ENCODE data around the gene OR2L3.

Gene OR2L3, protein sequence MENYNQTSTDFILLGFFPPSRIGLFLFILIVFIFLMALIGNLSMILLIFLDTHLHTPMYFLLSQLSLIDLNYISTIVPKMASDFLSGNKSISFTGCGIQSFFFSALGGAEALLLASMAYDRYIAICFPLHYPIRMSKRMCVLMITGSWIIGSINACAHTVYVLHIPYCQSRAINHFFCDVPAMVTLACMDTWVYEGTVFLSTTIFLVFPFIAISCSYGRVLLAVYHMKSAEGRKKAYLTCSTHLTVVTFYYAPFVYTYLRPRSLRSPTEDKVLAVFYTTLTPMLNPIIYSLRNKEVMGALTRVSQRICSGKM

GRCh38 chr1:248046536-248046935 lies at the start of gene OR2L3:
Gene OR2L3 (plus strand): TSS chr1:248046836. CDS start chr1:248060682, 13,846 bp downstream.
- DNase-seq (ENCODE audit: low spot score): no peak
- in situ Hi-C loops (cut with MboI; ENCODE audit: low pct_unique_long_range_greater_than_20kb, low sequenced_read_pairs, unreplicated experiment): no loop called here
- TF ChIP-seq, protein P1, sequence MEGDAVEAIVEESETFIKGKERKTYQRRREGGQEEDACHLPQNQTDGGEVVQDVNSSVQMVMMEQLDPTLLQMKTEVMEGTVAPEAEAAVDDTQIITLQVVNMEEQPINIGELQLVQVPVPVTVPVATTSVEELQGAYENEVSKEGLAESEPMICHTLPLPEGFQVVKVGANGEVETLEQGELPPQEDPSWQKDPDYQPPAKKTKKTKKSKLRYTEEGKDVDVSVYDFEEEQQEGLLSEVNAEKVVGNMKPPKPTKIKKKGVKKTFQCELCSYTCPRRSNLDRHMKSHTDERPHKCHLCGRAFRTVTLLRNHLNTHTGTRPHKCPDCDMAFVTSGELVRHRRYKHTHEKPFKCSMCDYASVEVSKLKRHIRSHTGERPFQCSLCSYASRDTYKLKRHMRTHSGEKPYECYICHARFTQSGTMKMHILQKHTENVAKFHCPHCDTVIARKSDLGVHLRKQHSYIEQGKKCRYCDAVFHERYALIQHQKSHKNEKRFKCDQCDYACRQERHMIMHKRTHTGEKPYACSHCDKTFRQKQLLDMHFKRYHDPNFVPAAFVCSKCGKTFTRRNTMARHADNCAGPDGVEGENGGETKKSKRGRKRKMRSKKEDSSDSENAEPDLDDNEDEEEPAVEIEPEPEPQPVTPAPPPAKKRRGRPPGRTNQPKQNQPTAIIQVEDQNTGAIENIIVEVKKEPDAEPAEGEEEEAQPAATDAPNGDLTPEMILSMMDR (IDR thresholded peaks at IDR 0.05; ENCODE audit: extremely low read depth, insufficient read depth, missing control alignments): no peak

DNA sequence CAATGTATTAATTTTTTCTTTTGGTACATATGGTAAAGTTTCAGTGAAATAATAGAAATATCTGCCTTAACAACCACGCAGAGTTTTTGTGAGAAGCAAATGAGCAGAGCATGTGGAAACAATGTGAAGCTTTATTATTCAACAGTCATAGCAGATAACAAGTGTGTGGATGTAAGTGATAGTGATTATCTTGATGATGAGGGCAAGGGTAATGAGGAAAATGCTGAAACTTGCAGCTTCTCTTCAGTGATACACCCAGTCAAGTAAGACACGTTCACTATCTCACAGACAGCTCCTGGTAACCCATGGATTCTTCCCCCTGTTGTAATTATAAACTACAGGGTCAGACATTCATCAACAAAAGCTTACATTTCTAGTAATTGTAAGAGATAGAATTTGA lies 47.8 kb upstream of the OR2L3 start:
- in situ Hi-C loops (cut with MboI; ENCODE audit: low pct_unique_long_range_greater_than_20kb, low sequenced_read_pairs, unreplicated experiment): no loop called here
- TF ChIP-seq, protein P1 (IDR thresholded peaks at IDR 0.05; ENCODE audit: extremely low read depth, insufficient read depth, missing control alignments): no peak
- DNase-seq (ENCODE audit: low spot score): no peak

DNA sequence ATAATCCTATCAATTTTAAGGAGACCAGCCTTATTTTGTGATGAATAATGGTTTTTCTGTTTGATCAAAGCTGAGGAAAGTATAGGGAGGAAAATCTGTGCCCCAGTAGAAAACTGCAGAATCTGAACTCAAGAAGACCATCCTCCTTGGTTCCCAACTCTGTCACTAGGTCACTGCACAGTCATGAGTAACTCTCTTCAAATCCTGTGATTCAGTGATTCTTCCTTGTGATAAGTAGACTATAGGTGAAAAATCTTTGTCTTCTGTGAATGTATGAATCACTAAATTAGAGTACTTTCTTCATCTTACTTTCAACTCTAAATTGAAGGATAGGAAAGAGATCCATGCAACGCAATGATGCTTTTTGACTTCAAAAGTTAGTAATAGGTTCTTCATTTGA lies 46.5 kb upstream of the OR2L3 start:
- TF ChIP-seq, protein P1 (IDR thresholded peaks at IDR 0.05; ENCODE audit: extremely low read depth, insufficient read depth, missing control alignments): no peak
- no peak for DNase-seq (ENCODE audit: low spot score)
- in situ Hi-C loops (cut with MboI; ENCODE audit: low pct_unique_long_range_greater_than_20kb, low sequenced_read_pairs, unreplicated experiment): no loop called here

DNA sequence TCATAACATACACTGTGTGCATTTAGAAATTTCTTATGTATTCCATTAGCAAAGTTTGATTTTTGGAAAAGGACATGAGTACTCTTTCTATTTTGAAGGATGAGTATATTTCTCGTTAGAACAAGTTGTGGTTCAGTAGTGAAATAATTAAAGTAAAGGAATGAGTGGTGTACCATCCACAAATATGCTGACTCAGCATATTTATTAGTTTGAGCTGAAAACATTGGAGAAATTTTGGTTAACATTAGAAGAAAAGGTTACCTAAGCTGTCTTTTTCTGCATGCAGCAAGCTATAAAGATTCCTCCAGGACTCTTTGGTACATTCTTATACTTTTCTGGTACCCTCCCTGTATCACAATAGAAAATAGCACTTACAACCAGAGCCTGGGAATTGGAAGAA lies 38.9 kb upstream of the OR2L3 start:
- TF ChIP-seq, protein P1 (IDR thresholded peaks at IDR 0.05; ENCODE audit: extremely low read depth, insufficient read depth, missing control alignments): no peak
- DNase-seq (ENCODE audit: low spot score): no peak

GRCh38 chr1:248009681-248010080 lies 37.0 kb upstream of the OR2L3 start:
- in situ Hi-C loops (cut with MboI; ENCODE audit: low pct_unique_long_range_greater_than_20kb, low sequenced_read_pairs, unreplicated experiment): no loop called here
- TF ChIP-seq, protein P1 (IDR thresholded peaks at IDR 0.05; ENCODE audit: extremely low read depth, insufficient read depth, missing control alignments): no peak
- DNase-seq (ENCODE audit: low spot score): no peak

More for the DNA sequence above, 38.9 kb upstream of the OR2L3 start:
- in situ Hi-C loops (cut with MboI; ENCODE audit: low pct_unique_long_range_greater_than_20kb, low sequenced_read_pairs, unreplicated experiment): no loop called here

GRCh38 chr1:248013229-248013710 lies 33.4 kb upstream of the OR2L3 start, which contains the start of gene OR2L5:
Gene OR2L5 (plus strand): TSS chr1:248013660. CDS start chr1:248021948, 8,288 bp downstream.
- DNase-seq (ENCODE audit: low spot score): no peak
- TF ChIP-seq, protein P1 (IDR thresholded peaks at IDR 0.05; ENCODE audit: extremely low read depth, insufficient read depth, missing control alignments): no peak
- in situ Hi-C loops (cut with MboI; ENCODE audit: low pct_unique_long_range_greater_than_20kb, low sequenced_read_pairs, unreplicated experiment): no loop called here
